K562 (cell line): ENCODE measurements around the gene PIP4K2C. TPM values are rescaled to one million over a fixed set of nuclear protein-coding genes. Genes with fewer than 3 reads are reported as not detected.

ENCODE experiments used
- CXXC5 ChIP-seq: fragments of 250-450 bp; sonication (Bioruptor Pico); IDR thresholded peaks from 2 replicates; pipeline ENCODE4 v1.8.0; 2022; ENCODE audit warnings: inconsistent platforms, mild to moderate bottlenecking, moderate library complexity
- KLF16 ChIP-seq: IDR thresholded peaks from 2 replicates; pipeline ENCODE4 v1.6.1; 2016; ENCODE audit warnings: antibody characterized with exemption
- PHF20 ChIP-seq: fragments of 450-650 bp; IDR thresholded peaks from 2 replicates; pipeline ENCODE4 v1.6.1; 2018; ENCODE audit not compliant: partially characterized antibody
- POLR2B ChIP-seq: fragments of 450-650 bp; IDR thresholded peaks from 2 replicates; pipeline ENCODE4 v1.6.1; 2018; ENCODE audit warnings: low read depth; ENCODE audit not compliant: partially characterized antibody
- RAD21 ChIP-seq, 2 experiments: fragments of 250-450 bp in 1 of 2; fragments of 450-650 bp in 1 of 2; sonication (Bioruptor Pico) in 1 of 2; formaldehyde crosslinking in 1 of 2; IDR thresholded peaks in 1 of 2; conservative IDR thresholded peaks in 1 of 2; 2 replicates each; pipeline versions ENCODE4 v1.4.0 to v1.8.0; 2020 to 2022; ENCODE audit warnings: mild to moderate bottlenecking in 2 of 2, moderate library complexity in 1 of 2
- ZC3H11A ChIP-seq: IDR thresholded peaks from 2 replicates; pipeline ENCODE4 v1.6.1; 2012; ENCODE audit warnings: low read depth, low read length, improper control_type of control experiment
- polyA plus RNA-seq, 8 experiments: library from polyadenylated mRNA; depleted of rRNA in 4 of 8; stranded (reverse) in 5 of 8; unstranded in 3 of 8; fragments of >200 nt; fragmentation: Nextera tagmentation in 2 of 8; fragmentation: Illumina TruSeq in 1 of 8; extraction: Ambion mirVana in 2 of 8; extraction: Trizol in 1 of 8; gene quantifications; 2 replicates each; pipeline versions ENCODE4 v1.2.1 to v1.2.3, GENCODE V29; 2011 to 2014; ENCODE audit warnings: inconsistent platforms in 1 of 8, missing spikeins in 1 of 8
- total RNA-seq, 7 experiments: library from RNA; depleted of rRNA in 6 of 7; stranded (reverse); fragments of >200 nt in 6 of 7; fragmentation: Illumina TruSeq in 2 of 7; extraction: Trizol in 2 of 7; gene quantifications; 2 replicates each; pipeline versions ENCODE4 v1.2.1 to v1.2.3, GENCODE V29; 2011 to 2021; ENCODE audit warnings: low replicate concordance in 1 of 7
- TF ChIP-seq, protein P1 (sequence below): fragments of 450-650 bp; IDR thresholded peaks from 2 replicates; pipeline ENCODE4 v1.6.1; 2018; ENCODE audit not compliant: partially characterized antibody
- TF ChIP-seq, protein P2 (sequence below): fragments of 450-650 bp; conservative IDR thresholded peaks from 2 replicates; pipeline ENCODE4 v1.6.1; 2016; ENCODE audit warnings: missing genetic modification characterization, low read depth, mild to moderate bottlenecking, control low read depth, missing compliant biosample characterization
- TF ChIP-seq, protein P3 (sequence below): fragments of 250-450 bp; sonication (Bioruptor Pico); IDR thresholded peaks from 2 replicates; pipeline ENCODE4 v1.9.0; 2021; ENCODE audit warnings: mild to moderate bottlenecking
- TF ChIP-seq, protein P4 (sequence below): fragments of 200-800 bp; sonication (Bioruptor generic); IDR thresholded peaks from 2 replicates; pipeline ENCODE4 v1.6.1; 2017; ENCODE audit warnings: missing genetic modification characterization, missing compliant biosample characterization
- TF ChIP-seq, protein P5 (sequence below), 3 experiments: IDR thresholded peaks in 2 of 3; conservative IDR thresholded peaks in 1 of 3; 2 replicates each; pipeline ENCODE4 v1.5.1; 2011 to 2012; ENCODE audit warnings: low read length in 3 of 3, mild to moderate bottlenecking in 3 of 3, control low read depth in 2 of 3, improper control_type of control experiment in 1 of 3, inconsistent platforms in 1 of 3, low read depth in 1 of 3, mixed read lengths in 1 of 3, moderate library complexity in 1 of 3; ENCODE audit not compliant: insufficient read depth in 2 of 3
- TF ChIP-seq, protein P6 (sequence below): sonication (generic); formaldehyde crosslinking; IDR thresholded peaks from 2 replicates; pipeline ENCODE4 v1.8.0; 2022; ENCODE audit warnings: mild to moderate bottlenecking, missing genetic modification reagents

The PIP4K2C gene
- total and polyA plus RNA-seq, 9 of the 15 experiments (the other 6 are each of a cell fraction or from before 2014, with no cell fraction given) = 9.0 to 41.4 (median 18.3) TPM

DNA sequence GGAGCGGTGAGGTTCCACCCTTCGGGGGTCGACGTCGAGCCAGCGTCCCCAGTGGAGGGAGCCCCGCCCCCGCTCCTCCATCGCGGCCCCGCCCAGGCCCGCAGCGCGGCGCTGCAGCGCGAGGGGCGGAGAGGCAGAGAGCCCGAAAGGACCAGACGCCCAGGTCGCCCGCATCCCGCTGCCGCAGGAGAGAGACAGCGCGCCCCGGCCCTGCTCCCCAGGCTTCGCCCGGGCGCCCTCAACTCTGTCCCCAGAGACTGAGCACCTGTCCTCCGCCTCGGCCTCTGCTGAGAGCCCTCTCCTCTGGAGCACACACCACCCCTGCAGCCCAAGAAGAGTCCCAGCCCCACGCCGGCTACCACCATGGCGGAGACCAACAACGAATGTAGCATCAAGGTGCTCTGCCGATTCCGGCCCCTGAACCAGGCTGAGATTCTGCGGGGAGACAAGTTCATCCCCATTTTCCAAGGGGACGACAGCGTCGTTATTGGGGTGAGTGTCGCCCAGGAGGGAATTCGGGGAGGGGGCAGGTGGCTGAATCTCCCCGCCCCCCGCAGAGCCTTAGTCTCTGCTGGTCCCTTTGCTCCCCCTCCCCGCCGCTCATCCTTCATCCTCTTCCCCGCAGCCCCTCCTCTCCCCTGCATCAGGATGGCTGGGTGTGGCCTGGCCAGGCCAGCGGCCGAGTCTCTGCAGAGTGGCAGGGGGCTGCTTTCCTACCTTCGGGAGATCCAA, 40.9 kb upstream of the PIP4K2C start, which contains the start of gene KIF5A (continued):
- TF ChIP-seq, protein P1, sequence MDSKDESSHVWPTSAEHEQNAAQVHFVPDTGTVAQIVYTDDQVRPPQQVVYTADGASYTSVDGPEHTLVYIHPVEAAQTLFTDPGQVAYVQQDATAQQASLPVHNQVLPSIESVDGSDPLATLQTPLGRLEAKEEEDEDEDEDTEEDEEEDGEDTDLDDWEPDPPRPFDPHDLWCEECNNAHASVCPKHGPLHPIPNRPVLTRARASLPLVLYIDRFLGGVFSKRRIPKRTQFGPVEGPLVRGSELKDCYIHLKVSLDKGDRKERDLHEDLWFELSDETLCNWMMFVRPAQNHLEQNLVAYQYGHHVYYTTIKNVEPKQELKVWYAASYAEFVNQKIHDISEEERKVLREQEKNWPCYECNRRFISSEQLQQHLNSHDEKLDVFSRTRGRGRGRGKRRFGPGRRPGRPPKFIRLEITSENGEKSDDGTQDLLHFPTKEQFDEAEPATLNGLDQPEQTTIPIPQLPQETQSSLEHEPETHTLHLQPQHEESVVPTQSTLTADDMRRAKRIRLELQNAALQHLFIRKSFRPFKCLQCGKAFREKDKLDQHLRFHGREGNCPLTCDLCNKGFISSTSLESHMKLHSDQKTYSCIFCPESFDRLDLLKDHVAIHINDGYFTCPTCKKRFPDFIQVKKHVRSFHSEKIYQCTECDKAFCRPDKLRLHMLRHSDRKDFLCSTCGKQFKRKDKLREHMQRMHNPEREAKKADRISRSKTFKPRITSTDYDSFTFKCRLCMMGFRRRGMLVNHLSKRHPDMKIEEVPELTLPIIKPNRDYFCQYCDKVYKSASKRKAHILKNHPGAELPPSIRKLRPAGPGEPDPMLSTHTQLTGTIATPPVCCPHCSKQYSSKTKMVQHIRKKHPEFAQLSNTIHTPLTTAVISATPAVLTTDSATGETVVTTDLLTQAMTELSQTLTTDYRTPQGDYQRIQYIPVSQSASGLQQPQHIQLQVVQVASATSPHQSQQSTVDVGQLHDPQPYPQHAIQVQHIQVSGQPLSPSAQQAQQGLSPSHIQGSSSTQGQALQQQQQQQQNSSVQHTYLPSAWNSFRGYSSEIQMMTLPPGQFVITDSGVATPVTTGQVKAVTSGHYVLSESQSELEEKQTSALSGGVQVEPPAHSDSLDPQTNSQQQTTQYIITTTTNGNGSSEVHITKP = peak; percentile 17
- TF ChIP-seq, protein P2, sequence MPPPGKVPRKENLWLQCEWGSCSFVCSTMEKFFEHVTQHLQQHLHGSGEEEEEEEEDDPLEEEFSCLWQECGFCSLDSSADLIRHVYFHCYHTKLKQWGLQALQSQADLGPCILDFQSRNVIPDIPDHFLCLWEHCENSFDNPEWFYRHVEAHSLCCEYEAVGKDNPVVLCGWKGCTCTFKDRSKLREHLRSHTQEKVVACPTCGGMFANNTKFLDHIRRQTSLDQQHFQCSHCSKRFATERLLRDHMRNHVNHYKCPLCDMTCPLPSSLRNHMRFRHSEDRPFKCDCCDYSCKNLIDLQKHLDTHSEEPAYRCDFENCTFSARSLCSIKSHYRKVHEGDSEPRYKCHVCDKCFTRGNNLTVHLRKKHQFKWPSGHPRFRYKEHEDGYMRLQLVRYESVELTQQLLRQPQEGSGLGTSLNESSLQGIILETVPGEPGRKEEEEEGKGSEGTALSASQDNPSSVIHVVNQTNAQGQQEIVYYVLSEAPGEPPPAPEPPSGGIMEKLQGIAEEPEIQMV (tag) = no peak
- TF ChIP-seq, protein P3, sequence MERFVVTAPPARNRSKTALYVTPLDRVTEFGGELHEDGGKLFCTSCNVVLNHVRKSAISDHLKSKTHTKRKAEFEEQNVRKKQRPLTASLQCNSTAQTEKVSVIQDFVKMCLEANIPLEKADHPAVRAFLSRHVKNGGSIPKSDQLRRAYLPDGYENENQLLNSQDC (CRISPR knock-in tag) = no peak
- TF ChIP-seq, protein P4, sequence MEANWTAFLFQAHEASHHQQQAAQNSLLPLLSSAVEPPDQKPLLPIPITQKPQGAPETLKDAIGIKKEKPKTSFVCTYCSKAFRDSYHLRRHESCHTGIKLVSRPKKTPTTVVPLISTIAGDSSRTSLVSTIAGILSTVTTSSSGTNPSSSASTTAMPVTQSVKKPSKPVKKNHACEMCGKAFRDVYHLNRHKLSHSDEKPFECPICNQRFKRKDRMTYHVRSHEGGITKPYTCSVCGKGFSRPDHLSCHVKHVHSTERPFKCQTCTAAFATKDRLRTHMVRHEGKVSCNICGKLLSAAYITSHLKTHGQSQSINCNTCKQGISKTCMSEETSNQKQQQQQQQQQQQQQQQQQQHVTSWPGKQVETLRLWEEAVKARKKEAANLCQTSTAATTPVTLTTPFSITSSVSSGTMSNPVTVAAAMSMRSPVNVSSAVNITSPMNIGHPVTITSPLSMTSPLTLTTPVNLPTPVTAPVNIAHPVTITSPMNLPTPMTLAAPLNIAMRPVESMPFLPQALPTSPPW (CRISPR knock-in tag) = peak; percentile 77
- peak; percentile 42 for TF ChIP-seq POLR2B
- 0 out of 4 replicates have a peak, but pooled peaks of 1 of the 2 experiments have one; percentile 9 for TF ChIP-seq RAD21 (CRISPR knock-in tag; conservative IDR thresholded peaks at IDR 0.05 in 1 of 2, IDR thresholded peaks at IDR 0.05 in 1 of 2)
- peak; percentile 79 for TF ChIP-seq CXXC5 (CRISPR knock-in tag)
- no peak for TF ChIP-seq ZC3H11A
- TF ChIP-seq, protein P5, sequence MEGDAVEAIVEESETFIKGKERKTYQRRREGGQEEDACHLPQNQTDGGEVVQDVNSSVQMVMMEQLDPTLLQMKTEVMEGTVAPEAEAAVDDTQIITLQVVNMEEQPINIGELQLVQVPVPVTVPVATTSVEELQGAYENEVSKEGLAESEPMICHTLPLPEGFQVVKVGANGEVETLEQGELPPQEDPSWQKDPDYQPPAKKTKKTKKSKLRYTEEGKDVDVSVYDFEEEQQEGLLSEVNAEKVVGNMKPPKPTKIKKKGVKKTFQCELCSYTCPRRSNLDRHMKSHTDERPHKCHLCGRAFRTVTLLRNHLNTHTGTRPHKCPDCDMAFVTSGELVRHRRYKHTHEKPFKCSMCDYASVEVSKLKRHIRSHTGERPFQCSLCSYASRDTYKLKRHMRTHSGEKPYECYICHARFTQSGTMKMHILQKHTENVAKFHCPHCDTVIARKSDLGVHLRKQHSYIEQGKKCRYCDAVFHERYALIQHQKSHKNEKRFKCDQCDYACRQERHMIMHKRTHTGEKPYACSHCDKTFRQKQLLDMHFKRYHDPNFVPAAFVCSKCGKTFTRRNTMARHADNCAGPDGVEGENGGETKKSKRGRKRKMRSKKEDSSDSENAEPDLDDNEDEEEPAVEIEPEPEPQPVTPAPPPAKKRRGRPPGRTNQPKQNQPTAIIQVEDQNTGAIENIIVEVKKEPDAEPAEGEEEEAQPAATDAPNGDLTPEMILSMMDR (IDR thresholded peaks at IDR 0.05 in 2 of 3, conservative IDR thresholded peaks at IDR 0.05 in 1 of 3; ENCODE audit: insufficient read depth in 2 of 3, low read depth in 1 of 3, low read length in 3 of 3) = peak in 2 of 3 experiments; percentile 19 to 26; a peak in 1 of 6 replicates
- TF ChIP-seq KLF16 = no peak
- TF ChIP-seq, protein P6, sequence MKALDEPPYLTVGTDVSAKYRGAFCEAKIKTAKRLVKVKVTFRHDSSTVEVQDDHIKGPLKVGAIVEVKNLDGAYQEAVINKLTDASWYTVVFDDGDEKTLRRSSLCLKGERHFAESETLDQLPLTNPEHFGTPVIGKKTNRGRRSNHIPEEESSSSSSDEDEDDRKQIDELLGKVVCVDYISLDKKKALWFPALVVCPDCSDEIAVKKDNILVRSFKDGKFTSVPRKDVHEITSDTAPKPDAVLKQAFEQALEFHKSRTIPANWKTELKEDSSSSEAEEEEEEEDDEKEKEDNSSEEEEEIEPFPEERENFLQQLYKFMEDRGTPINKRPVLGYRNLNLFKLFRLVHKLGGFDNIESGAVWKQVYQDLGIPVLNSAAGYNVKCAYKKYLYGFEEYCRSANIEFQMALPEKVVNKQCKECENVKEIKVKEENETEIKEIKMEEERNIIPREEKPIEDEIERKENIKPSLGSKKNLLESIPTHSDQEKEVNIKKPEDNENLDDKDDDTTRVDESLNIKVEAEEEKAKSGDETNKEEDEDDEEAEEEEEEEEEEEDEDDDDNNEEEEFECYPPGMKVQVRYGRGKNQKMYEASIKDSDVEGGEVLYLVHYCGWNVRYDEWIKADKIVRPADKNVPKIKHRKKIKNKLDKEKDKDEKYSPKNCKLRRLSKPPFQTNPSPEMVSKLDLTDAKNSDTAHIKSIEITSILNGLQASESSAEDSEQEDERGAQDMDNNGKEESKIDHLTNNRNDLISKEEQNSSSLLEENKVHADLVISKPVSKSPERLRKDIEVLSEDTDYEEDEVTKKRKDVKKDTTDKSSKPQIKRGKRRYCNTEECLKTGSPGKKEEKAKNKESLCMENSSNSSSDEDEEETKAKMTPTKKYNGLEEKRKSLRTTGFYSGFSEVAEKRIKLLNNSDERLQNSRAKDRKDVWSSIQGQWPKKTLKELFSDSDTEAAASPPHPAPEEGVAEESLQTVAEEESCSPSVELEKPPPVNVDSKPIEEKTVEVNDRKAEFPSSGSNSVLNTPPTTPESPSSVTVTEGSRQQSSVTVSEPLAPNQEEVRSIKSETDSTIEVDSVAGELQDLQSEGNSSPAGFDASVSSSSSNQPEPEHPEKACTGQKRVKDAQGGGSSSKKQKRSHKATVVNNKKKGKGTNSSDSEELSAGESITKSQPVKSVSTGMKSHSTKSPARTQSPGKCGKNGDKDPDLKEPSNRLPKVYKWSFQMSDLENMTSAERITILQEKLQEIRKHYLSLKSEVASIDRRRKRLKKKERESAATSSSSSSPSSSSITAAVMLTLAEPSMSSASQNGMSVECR (CRISPR knock-in tag) = peak; percentile 69; the same call in 1 of the 2 replicates
- TF ChIP-seq PHF20 = peak; percentile 46
